Epithelial cell of esophagus (primary cell): Measurements from ENCODE around the gene GAMT.

Experiments
- DNase-seq: peaks from one replicate; pipeline ENCODE4 v3.0.0; 2010; ENCODE audit warnings: low read depth
- H3K4me3 ChIP-seq: 2 replicates; pipeline ENCODE4 v1.5.1; 2011; ENCODE audit warnings: mild to moderate bottlenecking, low read length, control low read depth
- TF ChIP-seq, protein P1 (sequence below): IDR thresholded peaks from 2 replicates; pipeline ENCODE4 v1.5.1; 2011; ENCODE audit warnings: low read depth, mild to moderate bottlenecking, low read length, control low read depth, inconsistent platforms; ENCODE audit not compliant: insufficient read depth; ENCODE audit errors: missing control alignments

Gene GAMT

DNA sequence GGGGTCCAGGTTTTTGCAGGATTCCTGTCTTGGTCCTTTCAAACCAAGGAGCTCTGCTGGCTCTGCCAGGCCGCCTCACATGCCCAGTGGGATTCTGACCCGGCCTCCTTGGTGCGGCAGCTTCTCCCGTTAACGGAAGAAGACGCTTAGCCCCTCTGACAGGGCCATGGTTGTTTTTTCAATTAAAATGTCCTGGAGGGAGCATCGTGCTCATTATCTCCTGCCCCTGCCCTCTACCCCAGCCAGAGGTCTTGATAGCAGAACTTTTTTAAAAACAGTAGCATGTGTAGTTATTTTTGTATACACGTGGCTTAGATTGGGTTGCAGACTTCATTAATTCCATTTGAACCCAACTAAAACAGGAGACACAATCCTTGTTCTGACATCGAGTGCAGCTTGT, 25.4 kb upstream of the GAMT start:
- no peak overlapping the region for H3K4me3 ChIP-seq
- no peak for DNase-seq
- TF ChIP-seq, protein P1, sequence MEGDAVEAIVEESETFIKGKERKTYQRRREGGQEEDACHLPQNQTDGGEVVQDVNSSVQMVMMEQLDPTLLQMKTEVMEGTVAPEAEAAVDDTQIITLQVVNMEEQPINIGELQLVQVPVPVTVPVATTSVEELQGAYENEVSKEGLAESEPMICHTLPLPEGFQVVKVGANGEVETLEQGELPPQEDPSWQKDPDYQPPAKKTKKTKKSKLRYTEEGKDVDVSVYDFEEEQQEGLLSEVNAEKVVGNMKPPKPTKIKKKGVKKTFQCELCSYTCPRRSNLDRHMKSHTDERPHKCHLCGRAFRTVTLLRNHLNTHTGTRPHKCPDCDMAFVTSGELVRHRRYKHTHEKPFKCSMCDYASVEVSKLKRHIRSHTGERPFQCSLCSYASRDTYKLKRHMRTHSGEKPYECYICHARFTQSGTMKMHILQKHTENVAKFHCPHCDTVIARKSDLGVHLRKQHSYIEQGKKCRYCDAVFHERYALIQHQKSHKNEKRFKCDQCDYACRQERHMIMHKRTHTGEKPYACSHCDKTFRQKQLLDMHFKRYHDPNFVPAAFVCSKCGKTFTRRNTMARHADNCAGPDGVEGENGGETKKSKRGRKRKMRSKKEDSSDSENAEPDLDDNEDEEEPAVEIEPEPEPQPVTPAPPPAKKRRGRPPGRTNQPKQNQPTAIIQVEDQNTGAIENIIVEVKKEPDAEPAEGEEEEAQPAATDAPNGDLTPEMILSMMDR: no peak

DNA sequence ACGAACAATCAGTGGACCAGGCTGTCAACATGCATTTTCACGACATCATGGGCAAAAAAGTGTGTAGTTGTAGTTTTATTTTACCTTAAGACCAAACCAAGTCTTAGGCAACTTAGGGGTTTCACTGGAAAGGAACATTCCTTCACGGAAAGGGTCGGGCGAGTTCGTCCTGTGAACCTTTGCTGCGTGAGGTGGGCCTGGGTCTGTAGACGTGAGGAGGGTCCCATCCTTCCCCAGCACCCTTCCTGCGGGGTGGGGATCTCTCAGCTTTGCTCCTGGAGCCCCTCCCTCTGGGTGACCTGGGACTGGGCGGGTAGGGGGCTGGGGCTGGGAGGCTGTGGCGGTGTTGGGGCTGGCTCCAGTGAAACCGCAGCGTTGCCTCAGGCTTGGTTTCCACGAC, 24.6 kb upstream of the GAMT start:
- DNase-seq: no peak
- TF ChIP-seq, protein P1: no peak
- H3K4me3 ChIP-seq: no peak overlapping the region

DNA sequence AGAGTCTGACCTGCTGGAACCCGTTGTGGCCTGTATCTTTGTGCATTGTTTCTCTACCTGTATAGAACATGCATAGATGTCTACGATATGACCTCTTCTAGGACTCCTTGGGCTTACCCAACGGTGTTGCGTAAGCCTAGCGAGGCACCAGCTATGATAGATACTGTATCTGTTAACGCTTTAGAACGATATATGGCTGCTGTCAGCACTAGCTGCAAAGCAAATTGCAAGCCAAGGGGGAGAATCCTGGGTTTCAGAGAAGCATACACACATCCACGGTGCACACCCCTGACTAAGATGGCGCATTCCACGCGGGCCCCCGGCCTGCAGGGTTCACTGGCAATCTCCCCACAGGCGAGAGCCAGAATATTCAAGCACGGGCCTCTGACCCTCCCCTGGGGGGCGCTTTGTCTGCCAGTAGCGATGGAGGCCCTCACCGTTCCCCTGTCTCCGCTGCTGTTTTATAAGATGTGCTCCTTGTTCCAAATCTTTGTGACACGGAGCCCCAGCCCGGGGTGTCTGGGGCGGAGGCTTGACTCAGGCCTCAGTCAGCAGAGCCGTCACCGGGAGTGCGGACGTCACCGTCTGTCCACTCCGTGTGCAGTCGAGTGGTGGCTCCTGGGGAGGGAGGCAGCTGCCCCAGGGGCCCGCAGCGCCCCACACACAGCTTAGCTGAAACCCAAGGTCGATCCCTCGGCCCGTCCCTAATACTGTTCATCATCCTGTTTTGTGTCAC, 23.9 kb upstream of the GAMT start:
- H3K4me3 ChIP-seq: no peak overlapping the region
- DNase-seq: peak; percentile 91
- TF ChIP-seq, protein P1: no peak

DNA sequence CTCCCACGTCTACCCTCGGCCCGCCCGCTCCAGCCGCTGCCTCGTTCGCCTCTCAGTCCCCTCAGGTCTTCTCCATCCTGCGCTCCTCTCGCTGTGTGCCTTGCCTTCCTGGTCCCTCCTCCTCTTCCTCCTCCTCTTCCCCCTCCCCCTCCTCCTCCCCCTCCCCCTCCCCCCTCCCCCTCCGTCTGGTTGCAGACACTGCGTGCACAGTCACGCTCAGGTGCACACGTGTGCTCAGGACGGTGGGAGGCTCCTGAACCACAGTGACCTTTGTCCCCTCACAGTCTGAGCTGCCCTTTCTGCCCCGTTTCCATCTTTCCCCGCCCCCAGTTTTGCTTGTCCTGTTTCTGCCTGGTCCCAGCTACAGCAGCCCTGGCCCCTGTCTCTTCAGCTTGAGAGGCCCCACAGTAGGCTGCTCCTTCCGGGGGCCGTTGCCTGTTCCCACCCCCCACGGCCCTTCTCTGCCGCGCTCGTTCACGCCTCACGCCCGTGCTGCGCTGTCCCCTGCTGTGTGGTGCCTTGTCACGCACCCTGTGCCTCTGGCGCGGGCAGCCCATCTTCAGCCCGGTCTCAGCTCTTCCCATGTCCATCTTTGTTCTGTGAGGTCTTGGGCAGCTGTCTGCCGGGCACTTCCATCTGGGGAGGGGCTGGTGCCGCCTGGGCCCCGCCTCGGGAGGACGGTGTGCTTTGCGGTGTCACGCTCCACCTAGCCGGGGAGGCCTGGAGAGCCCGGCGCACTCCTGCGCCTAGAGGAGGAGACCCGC, 23.0 kb upstream of the GAMT start:
- DNase-seq: no peak
- TF ChIP-seq, protein P1: no peak
- no peak overlapping the region for H3K4me3 ChIP-seq

DNA sequence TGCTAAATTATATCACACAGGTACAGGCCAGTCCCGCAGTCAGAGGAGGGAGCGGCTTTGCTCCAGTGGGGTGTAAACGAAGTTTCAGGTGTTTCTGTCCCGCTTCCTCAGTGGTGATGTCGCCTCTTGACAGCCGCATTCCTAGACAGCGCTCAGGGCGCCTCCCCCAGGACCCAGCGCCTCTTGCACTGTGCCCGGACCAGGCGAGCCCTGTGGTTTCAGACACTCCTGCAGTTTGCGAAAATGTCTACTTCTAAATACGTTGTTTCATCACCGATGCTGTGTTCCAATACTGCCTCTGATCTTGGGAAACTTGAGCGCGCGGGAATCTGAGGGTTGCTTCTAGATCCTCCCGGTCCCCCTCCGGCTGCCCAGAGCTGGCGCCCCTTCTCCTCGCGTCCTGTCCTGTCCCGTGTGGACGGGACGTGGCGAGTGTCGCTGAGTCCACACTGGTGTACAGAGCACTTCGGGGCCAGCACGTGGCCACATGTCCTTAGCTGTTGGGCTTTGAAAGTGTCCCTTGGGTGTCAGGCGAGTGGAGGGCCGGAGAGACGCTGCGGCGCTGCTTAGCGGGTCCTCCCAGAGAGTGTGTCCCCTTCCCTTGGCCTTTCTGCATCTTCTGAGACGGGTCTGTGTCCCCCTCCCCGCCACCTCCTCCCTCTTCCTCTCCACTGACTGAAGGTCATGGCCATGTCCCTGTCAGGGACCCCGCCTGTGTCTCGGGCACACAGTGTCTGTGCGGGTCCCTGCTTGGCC, 22.3 kb upstream of the GAMT start:
- H3K4me3 ChIP-seq: no peak overlapping the region
- DNase-seq: no peak
- TF ChIP-seq, protein P1: no peak

DNA sequence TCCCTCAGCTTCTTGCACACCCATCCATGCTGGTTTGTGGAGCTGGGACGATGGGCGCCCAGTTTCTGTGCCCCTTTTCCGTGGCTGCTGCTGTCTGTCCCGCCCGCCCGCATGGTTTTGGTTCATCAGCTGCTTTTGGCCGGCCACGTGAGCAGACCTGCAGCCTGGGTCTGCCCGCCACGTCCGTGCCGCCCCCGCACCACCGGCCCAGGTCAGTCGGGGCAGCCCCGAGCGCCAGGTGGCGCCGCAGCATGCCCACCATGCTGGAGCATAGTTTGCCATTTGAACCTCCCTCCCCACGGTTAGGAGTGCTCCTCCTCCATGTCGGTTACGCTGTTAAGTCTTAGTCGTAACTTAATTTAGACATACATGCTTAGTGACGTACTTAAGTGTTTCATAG, 21.6 kb upstream of the GAMT start:
- H3K4me3 ChIP-seq: no peak overlapping the region

More for the DNA sequence above, 21.6 kb upstream of the GAMT start:
- no peak for DNase-seq
- TF ChIP-seq, protein P1: no peak
